ENCODE data around the gene CHMP5.

DNA sequence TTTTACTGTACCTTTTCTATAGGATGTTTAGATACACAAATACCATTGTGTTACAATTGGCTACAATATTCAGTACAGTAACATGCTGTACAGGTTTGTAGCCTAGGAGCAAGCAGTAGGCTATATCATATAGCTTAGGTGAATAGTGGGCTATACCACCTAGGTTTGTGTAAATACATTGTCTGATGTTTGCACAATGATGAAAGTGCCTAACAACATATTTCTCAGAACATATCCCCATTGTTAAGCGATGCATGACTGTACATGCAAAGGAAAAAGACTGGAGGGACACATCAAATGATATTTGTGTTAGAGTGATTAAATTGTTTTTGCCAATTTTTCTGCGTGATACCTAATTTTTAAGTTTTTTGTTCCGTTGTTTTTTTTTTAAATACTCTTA, 5.3 kb downstream of the CHMP5 start:
- TF ChIP-seq, protein P1, sequence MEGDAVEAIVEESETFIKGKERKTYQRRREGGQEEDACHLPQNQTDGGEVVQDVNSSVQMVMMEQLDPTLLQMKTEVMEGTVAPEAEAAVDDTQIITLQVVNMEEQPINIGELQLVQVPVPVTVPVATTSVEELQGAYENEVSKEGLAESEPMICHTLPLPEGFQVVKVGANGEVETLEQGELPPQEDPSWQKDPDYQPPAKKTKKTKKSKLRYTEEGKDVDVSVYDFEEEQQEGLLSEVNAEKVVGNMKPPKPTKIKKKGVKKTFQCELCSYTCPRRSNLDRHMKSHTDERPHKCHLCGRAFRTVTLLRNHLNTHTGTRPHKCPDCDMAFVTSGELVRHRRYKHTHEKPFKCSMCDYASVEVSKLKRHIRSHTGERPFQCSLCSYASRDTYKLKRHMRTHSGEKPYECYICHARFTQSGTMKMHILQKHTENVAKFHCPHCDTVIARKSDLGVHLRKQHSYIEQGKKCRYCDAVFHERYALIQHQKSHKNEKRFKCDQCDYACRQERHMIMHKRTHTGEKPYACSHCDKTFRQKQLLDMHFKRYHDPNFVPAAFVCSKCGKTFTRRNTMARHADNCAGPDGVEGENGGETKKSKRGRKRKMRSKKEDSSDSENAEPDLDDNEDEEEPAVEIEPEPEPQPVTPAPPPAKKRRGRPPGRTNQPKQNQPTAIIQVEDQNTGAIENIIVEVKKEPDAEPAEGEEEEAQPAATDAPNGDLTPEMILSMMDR (IDR thresholded peaks at IDR 0.05; ENCODE audit: low read depth, low read length) = no peak
- TF ChIP-seq POLR2A (IDR thresholded peaks at IDR 0.05; ENCODE audit: extremely low read depth, insufficient read length) (no peak), MAX (IDR thresholded peaks at IDR 0.05; ENCODE audit: low read depth, low read length) (no peak)

All from NB4 (cell line).